ENCODE results near the gene JAM3. TPM values are rescaled to one million over a fixed set of nuclear protein-coding genes. Genes with fewer than 3 reads are reported as not detected.

Gene JAM3
- total and polyA plus RNA-seq, 2 donors (not counting 3 experiments of a cell fraction or from before 2014, with no cell fraction given), result 78.8 to 137 TPM

- dilution Hi-C loops (cut with MboI; ENCODE audit: extremely low pct_ligation_motif_present, low sequenced_read_pairs), result no loop called here
- Histone ChIP-seq H3K27me3 (ENCODE audit: control insufficient read depth in 2 of 2, insufficient read depth in 2 of 2, low read length in 2 of 2) (peaks cover 6% of the 10 kb centered on the region in 2 experiments), H3K9me3 (replicated peaks; ENCODE audit: control insufficient read depth, insufficient read depth, low read length) (no peaks in the 10 kb centered on the region), H2AFZ (ENCODE audit: low read depth, low read length) (no peak overlapping the region), H3K27ac (ENCODE audit: insufficient read depth, low read depth, low read length) (no peak overlapping the region), H3K4me2 (ENCODE audit: insufficient read depth, low read length) (no peak overlapping the region), H3K4me3 (replicated peaks in 1 of 3; ENCODE audit: insufficient read depth in 1 of 3, low read depth in 1 of 3, low read length in 3 of 3) (no peak overlapping the region), H3K79me2 (ENCODE audit: control insufficient read depth, insufficient read depth, low read length) (no peaks in the 10 kb centered on the region), H3K9me1 (replicated peaks; ENCODE audit: control insufficient read depth, extremely low read depth, insufficient read depth, low read length) (no peaks in the 10 kb centered on the region), H3K4me1 (ENCODE audit: control insufficient read depth, extremely low read depth, insufficient read depth, low read length) (no peaks in the 10 kb centered on the region), H3K36me3 (ENCODE audit: control insufficient read depth in 2 of 2, extremely low read depth in 1 of 2, insufficient read depth in 2 of 2, low read length in 2 of 2) (no peaks in the 10 kb centered on the region), H3K9ac (replicated peaks; ENCODE audit: extremely low read depth, insufficient read depth, low read length) (no peak overlapping the region), H4K20me1 (replicated peaks; ENCODE audit: control insufficient read depth, extremely low read depth, insufficient read depth, low read length) (no peaks in the 10 kb centered on the region)
- no TSS peak for BruUV-seq (replicated peaks)
- ChIA-PET POLR2A (no interaction called here), CTCF (interaction anchor here (0.8 to 3.6 kb wide), 6 partner anchors 12 to 967 kb away, joined by 3 to 43 read pairs (median 4); no protein-coding TSS in a partner anchor)
- TF ChIP-seq POLR2AphosphoS5 (IDR thresholded peaks at IDR 0.05; ENCODE audit: insufficient read depth, low read depth, low read length) (no peak), CTCF (IDR thresholded peaks at IDR 0.05; ENCODE audit: extremely low read depth in 1 of 2, insufficient read depth in 1 of 2, low read depth in 1 of 2, low read length in 2 of 2) (peak; percentile 7 to 55)
- DNase-seq (ENCODE audit: low read depth, low spot score) (no peak), FAIRE-seq (no peak)
- intact Hi-C loops (cut with micrococcal nuclease), result loop anchor here (1.0 kb wide), 1 partner anchor 119 kb away; no protein-coding TSS in a partner anchor
Measured at GRCh38 chr11:134045799-134046635, 22.9 kb upstream of the JAM3 start.
